B cell (primary cell): Measurements from ENCODE around the gene PVALEF. TPM values are rescaled to one million over a fixed set of nuclear protein-coding genes. Genes with fewer than 3 reads are reported as not detected.

Experiments
- ATAC-seq: fragments of 200-7000 bp; cut with Tn5 transposase; one replicate; pipeline ENCODE4 v1.10.0; 2021; ENCODE audit warnings: low read depth, mild to moderate bottlenecking, moderate number of reproducible peaks, moderate library complexity
- CTCF ChIA-PET: fragments of 350-600 bp; sonication (Branson Sonifier 250); formaldehyde crosslinking; loops from one replicate; lab custom pipeline; 2021; ENCODE audit warnings: antibody characterized with exemption, inconsistent platforms; lab: Charles Lee
- POLR2A ChIA-PET: fragments of 350-600 bp; sonication (Branson Sonifier 250); formaldehyde crosslinking; loops from one replicate; lab custom pipeline; 2021; ENCODE audit warnings: antibody characterized with exemption; lab: Charles Lee
- DNase-seq: peaks from one replicate; pipeline ENCODE4 v3.0.0; 2013
- H2AFZ ChIP-seq: 2 replicates; pipeline ENCODE4 v1.6.1; 2012; ENCODE audit warnings: mild to moderate bottlenecking, low read depth, low read length; ENCODE audit not compliant: insufficient read depth, poor library complexity, severe bottlenecking
- H3K27ac ChIP-seq, 2 donors: 1 replicate in 1 of 2; 2 replicates in 1 of 2; pipeline ENCODE4 v1.5.1; 2012 to 2013; ENCODE audit warnings: low read length in 2 of 2, mild to moderate bottlenecking in 2 of 2, moderate library complexity in 1 of 2
- H3K27me3 ChIP-seq, 4 experiments: fragments of 200-600 bp in 1 of 4; sonication (generic) in 1 of 4; replicated peaks in 1 of 4; 1 replicate in 2 of 4; 2 replicates in 2 of 4; pipeline versions ENCODE4 v1.6.1 to v1.7.0; 2013 to 2016; ENCODE audit warnings: low read length in 3 of 4, mild to moderate bottlenecking in 2 of 4, mixed read lengths in 1 of 4, moderate library complexity in 1 of 4; ENCODE audit not compliant: insufficient read depth in 4 of 4, control insufficient read depth in 3 of 4; ENCODE audit errors: control extremely low read depth in 1 of 4
- H3K36me3 ChIP-seq, 2 experiments: replicated peaks in 1 of 2; 1 replicate in 1 of 2; 2 replicates in 1 of 2; pipeline versions ENCODE4 v1.6.1 to v1.7.1; 2013; ENCODE audit warnings: low read length in 1 of 2; ENCODE audit not compliant: insufficient read depth in 2 of 2, control insufficient read depth in 1 of 2; ENCODE audit errors: control extremely low read depth in 1 of 2, extremely low read depth in 1 of 2
- H3K4me1 ChIP-seq, 2 donors: fragments of 200-600 bp in 1 of 2; sonication (generic) in 1 of 2; 1 replicate in 1 of 2; 2 replicates in 1 of 2; pipeline versions ENCODE4 v1.5.1 to v1.6.1; 2013 to 2017; ENCODE audit warnings: low read length in 2 of 2; ENCODE audit not compliant: control insufficient read depth in 2 of 2, insufficient read depth in 2 of 2
- H3K4me2 ChIP-seq: replicated peaks from 2 replicates; pipeline ENCODE3; 2012; ENCODE audit warnings: mild to moderate bottlenecking, low read depth, low read length; ENCODE audit not compliant: poor library complexity, severe bottlenecking
- H3K4me3 ChIP-seq, 5 experiments: fragments of 200-600 bp in 1 of 5; sonication (generic) in 1 of 5; 1 replicate in 3 of 5; 2 replicates in 2 of 5; pipeline versions ENCODE4 v1.5.1 to v1.7.0; 2011 to 2016; ENCODE audit warnings: low read length in 4 of 5, mild to moderate bottlenecking in 4 of 5, low read depth in 2 of 5, control low read depth in 1 of 5, moderate library complexity in 1 of 5; ENCODE audit not compliant: insufficient read depth in 1 of 5; ENCODE audit errors: control extremely low read depth in 1 of 5, extremely low read depth in 1 of 5
- H3K79me2 ChIP-seq: fragments of 200-600 bp; sonication (generic); one replicate; pipeline ENCODE4 v1.6.0; 2016; ENCODE audit warnings: low read length; ENCODE audit not compliant: control insufficient read depth, insufficient read depth
- H3K9ac ChIP-seq: fragments of 200-600 bp; sonication (generic); 2 replicates; pipeline ENCODE4 v1.6.1; 2017; ENCODE audit warnings: mild to moderate bottlenecking, low read length, moderate library complexity
- H3K9me3 ChIP-seq, 3 donors: one replicate each; pipeline versions ENCODE4 v1.6.1 to v1.7.1; 2013; ENCODE audit warnings: low read length in 2 of 3; ENCODE audit not compliant: control insufficient read depth in 2 of 3, insufficient read depth in 1 of 3; ENCODE audit errors: control extremely low read depth in 1 of 3
- H4K20me1 ChIP-seq: 2 replicates; pipeline ENCODE4 v1.6.0; 2012; ENCODE audit warnings: mild to moderate bottlenecking, low read length; ENCODE audit not compliant: insufficient read depth, control insufficient read depth, poor library complexity, severe bottlenecking
- H3K27ac Mint-ChIP-seq: one replicate; pipeline ENCODE4 v1.8.0; 2021; ENCODE audit warnings: mixed read lengths
- H3K27me3 Mint-ChIP-seq: one replicate; pipeline ENCODE4 v1.8.0; 2021; ENCODE audit warnings: mixed read lengths
- H3K4me1 Mint-ChIP-seq: one replicate; pipeline ENCODE4 v1.8.0; 2021; ENCODE audit warnings: mixed read lengths
- H3K4me3 Mint-ChIP-seq: one replicate; pipeline ENCODE4 v1.8.0; 2021; ENCODE audit warnings: mixed read lengths
- H3K9me3 Mint-ChIP-seq: one replicate; pipeline ENCODE4 v1.8.0; 2022; ENCODE audit warnings: mixed read lengths; ENCODE audit not compliant: insufficient read depth
- EZH2 ChIP-seq: IDR thresholded peaks from 2 replicates; pipeline ENCODE4 v1.6.1; 2012; ENCODE audit warnings: borderline replicate concordance, low read depth, mild to moderate bottlenecking, moderate library complexity, low read length; ENCODE audit not compliant: insufficient read depth, poor library complexity, severe bottlenecking
- WGBS: methylation state at CpG from one replicate; pipeline ENCODE4 v1.1.5; 2013; ENCODE audit warnings: missing lambda C conversion rate; ENCODE audit not compliant: insufficient coverage; 5-methylcytosine and 5-hydroxymethylcytosine counted together
- intact Hi-C: fragments of 100-400 bp; cut with micrococcal nuclease; formaldehyde crosslinking; loops from one replicate; pipeline ENCODE4 v1.10.0; 2022
- polyA plus RNA-seq: library from polyadenylated mRNA; depleted of rRNA; stranded (reverse); fragments of >200 nt; gene quantifications from 2 replicates; pipeline ENCODE4 v1.2.3, GENCODE V29; 2012
- total RNA-seq, 2 donors: library from RNA; stranded (reverse); fragments of 120-200 nt in 1 of 2; gene quantifications; 1 replicate in 1 of 2; 2 replicates in 1 of 2; pipeline versions ENCODE4 v1.2.3 to v1.2.4, GENCODE V29; 2013 to 2022
- TF ChIP-seq, protein P1 (sequence below): fragments of 200-600 bp; IDR thresholded peaks from one replicate; pipeline ENCODE4 v1.8.0; 2022; ENCODE audit warnings: antibody characterized with exemption, mild to moderate bottlenecking

PVALEF gene
- total and polyA plus RNA-seq, 2 donors (not counting 1 experiment from before 2014, with no cell fraction given) = not detected

DNA sequence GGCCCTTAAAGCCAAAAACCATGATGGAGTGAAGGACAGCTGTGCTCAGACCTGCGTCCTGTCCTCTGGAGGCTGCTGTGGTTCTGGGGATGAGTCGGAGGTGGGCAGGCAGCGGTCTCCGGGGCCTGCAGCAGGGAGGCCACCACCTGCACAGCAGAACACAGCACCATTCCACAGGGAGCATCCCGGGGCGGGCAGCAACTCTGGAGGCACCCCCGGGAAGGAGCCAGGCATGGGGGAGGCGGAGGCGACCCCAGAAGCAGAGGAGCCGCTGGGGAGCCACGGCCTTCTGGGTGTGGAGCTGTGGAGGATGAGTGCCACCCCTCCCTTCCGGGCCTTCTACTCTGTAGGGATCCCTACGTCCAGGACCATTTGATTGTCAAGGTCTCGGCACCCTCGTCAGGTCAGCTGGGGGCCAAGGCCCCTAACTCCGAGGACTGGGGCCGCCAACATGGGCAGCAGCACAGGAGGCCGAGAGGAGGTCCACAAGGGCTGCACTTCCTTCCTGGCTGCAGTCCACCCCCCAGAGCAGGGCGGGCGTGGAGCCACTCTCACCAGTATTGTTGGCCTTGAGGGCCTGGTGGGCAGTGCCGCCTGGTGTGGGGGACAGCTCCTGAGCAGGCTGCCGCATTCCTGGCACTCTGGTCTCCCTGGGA lies 33.6 kb downstream of the PVALEF start:
- Histone ChIP-seq H3K9ac (no peak overlapping the region), H2AFZ (no peak overlapping the region), H3K27me3 (no peaks in the 10 kb centered on the region), H3K4me2 (no peak overlapping the region), H3K4me3 (no peak overlapping the region), H3K27ac (no peak overlapping the region), H3K9me3 (no peaks in the 10 kb centered on the region), H3K4me1 (no peaks in the 10 kb centered on the region), H4K20me1 (no peaks in the 10 kb centered on the region), H3K36me3 (peaks cover 0 to 13% of the 10 kb centered on the region in 2 experiments), H3K79me2 (no peaks in the 10 kb centered on the region)
- DNase-seq = no peak
- no peaks in the 10 kb centered on the region for H3K27me3 Mint-ChIP-seq
- no peak overlapping the region for H3K27ac Mint-ChIP-seq
- no peaks in the 10 kb centered on the region for H3K9me3 Mint-ChIP-seq
- intact Hi-C loops = no loop called here
- ChIA-PET POLR2A (no interaction called here), CTCF (no interaction called here)
- ATAC-seq = no peak
- 97% methylated on average over 21 of the region's 22 CpGs for WGBS
- no peak for TF ChIP-seq EZH2
- TF ChIP-seq, protein P1, sequence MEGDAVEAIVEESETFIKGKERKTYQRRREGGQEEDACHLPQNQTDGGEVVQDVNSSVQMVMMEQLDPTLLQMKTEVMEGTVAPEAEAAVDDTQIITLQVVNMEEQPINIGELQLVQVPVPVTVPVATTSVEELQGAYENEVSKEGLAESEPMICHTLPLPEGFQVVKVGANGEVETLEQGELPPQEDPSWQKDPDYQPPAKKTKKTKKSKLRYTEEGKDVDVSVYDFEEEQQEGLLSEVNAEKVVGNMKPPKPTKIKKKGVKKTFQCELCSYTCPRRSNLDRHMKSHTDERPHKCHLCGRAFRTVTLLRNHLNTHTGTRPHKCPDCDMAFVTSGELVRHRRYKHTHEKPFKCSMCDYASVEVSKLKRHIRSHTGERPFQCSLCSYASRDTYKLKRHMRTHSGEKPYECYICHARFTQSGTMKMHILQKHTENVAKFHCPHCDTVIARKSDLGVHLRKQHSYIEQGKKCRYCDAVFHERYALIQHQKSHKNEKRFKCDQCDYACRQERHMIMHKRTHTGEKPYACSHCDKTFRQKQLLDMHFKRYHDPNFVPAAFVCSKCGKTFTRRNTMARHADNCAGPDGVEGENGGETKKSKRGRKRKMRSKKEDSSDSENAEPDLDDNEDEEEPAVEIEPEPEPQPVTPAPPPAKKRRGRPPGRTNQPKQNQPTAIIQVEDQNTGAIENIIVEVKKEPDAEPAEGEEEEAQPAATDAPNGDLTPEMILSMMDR = no peak
- no peak overlapping the region for H3K4me3 Mint-ChIP-seq
- H3K4me1 Mint-ChIP-seq = no peaks in the 10 kb centered on the region

DNA sequence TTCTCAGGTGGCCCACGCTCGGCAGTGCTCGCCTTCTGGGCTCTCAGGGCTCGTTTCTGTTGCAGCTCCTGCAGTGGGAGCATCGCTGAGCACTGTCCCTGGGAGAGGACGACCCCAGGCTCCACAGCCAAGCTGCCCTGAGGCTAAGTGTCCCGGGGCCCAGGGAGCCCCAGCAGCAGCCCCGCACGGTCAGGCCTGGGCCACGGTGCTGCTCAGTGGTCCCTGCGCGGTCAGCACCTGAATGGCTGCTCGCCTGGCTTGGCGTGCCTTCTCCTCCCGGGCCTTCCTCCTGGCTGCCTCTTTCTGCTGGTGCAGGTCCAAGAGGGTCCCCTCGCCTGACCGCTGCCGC lies 34.1 kb downstream of the PVALEF start:
- no peak overlapping the region for H3K4me3 ChIP-seq
- Mint-ChIP-seq H3K4me1 (no peaks in the 10 kb centered on the region), H3K4me3 (no peak overlapping the region), H3K9me3 (no peaks in the 10 kb centered on the region), H3K27me3 (no peaks in the 10 kb centered on the region), H3K27ac (no peak overlapping the region)
- H2AFZ ChIP-seq = no peak overlapping the region
- intact Hi-C loops = no loop called here
- ATAC-seq = no peak
- no peaks in the 10 kb centered on the region for H3K79me2 ChIP-seq
- CTCF ChIA-PET = interaction anchor here (1.1 kb wide), 1 partner anchor 9 kb away, joined by 3 read pairs; no protein-coding TSS in a partner anchor
- H3K9ac ChIP-seq = no peak overlapping the region
- H3K36me3 ChIP-seq = peaks cover 0 to 15% of the 10 kb centered on the region in 2 experiments
- no peak overlapping the region for H3K27ac ChIP-seq
- no peaks in the 10 kb centered on the region for H3K9me3 ChIP-seq
- no peaks in the 10 kb centered on the region for H3K4me1 ChIP-seq
- TF ChIP-seq, protein P1 = no peak
- no peak for TF ChIP-seq EZH2
- no peak overlapping the region for H3K4me2 ChIP-seq
- no peaks in the 10 kb centered on the region for H3K27me3 ChIP-seq
- no peaks in the 10 kb centered on the region for H4K20me1 ChIP-seq
- WGBS = 97% methylated on average over 18 of the region's 18 CpGs
- no peak for DNase-seq
- POLR2A ChIA-PET = no interaction called here
